GM23338 (cell line): ENCODE measurements around the gene OBP2A.
"Not testable (repeated sequence)": the region's sequence is repeated elsewhere in the genome, so short reads cannot be mapped to it uniquely, and the experiment has no call there.

Experiments
- EZH2 ChIP-seq: fragments of 200-600 bp; sonication (generic); IDR thresholded peaks from one replicate; pipeline ENCODE4 v1.8.0; 2017; ENCODE audit warnings: antibody characterized with exemption, mild to moderate bottlenecking, low read depth; ENCODE audit not compliant: unreplicated experiment
- TF ChIP-seq, protein P1 (sequence below), 2 experiments: fragments of 200-600 bp in 1 of 2; sonication (generic) in 1 of 2; conservative IDR thresholded peaks; 2 replicates each; pipeline versions ENCODE4 v1.5.1 to v1.6.1; 2016 to 2017; ENCODE audit warnings: antibody characterized with exemption in 2 of 2, low read depth in 2 of 2, mild to moderate bottlenecking in 2 of 2, moderate library complexity in 1 of 2

GRCh38 chr9:135534826-135535225, 11.1 kb upstream of the OBP2A start:
- not testable (repeated sequence) for TF ChIP-seq EZH2
- TF ChIP-seq, protein P1, sequence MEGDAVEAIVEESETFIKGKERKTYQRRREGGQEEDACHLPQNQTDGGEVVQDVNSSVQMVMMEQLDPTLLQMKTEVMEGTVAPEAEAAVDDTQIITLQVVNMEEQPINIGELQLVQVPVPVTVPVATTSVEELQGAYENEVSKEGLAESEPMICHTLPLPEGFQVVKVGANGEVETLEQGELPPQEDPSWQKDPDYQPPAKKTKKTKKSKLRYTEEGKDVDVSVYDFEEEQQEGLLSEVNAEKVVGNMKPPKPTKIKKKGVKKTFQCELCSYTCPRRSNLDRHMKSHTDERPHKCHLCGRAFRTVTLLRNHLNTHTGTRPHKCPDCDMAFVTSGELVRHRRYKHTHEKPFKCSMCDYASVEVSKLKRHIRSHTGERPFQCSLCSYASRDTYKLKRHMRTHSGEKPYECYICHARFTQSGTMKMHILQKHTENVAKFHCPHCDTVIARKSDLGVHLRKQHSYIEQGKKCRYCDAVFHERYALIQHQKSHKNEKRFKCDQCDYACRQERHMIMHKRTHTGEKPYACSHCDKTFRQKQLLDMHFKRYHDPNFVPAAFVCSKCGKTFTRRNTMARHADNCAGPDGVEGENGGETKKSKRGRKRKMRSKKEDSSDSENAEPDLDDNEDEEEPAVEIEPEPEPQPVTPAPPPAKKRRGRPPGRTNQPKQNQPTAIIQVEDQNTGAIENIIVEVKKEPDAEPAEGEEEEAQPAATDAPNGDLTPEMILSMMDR (conservative IDR thresholded peaks at IDR 0.05; ENCODE audit: low read depth in 2 of 2), result not testable (repeated sequence)
